ENCODE measurements around the gene TRIM34.
A peak's percentile ranks its signal among the peaks of the same experiment; 100 is the strongest.
"Not testable (repeated sequence)": the region's sequence is repeated elsewhere in the genome, so short reads cannot be mapped to it uniquely, and the experiment has no call there.

TRIM34 gene, protein sequence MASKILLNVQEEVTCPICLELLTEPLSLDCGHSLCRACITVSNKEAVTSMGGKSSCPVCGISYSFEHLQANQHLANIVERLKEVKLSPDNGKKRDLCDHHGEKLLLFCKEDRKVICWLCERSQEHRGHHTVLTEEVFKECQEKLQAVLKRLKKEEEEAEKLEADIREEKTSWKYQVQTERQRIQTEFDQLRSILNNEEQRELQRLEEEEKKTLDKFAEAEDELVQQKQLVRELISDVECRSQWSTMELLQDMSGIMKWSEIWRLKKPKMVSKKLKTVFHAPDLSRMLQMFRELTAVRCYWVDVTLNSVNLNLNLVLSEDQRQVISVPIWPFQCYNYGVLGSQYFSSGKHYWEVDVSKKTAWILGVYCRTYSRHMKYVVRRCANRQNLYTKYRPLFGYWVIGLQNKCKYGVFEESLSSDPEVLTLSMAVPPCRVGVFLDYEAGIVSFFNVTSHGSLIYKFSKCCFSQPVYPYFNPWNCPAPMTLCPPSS

DNA sequence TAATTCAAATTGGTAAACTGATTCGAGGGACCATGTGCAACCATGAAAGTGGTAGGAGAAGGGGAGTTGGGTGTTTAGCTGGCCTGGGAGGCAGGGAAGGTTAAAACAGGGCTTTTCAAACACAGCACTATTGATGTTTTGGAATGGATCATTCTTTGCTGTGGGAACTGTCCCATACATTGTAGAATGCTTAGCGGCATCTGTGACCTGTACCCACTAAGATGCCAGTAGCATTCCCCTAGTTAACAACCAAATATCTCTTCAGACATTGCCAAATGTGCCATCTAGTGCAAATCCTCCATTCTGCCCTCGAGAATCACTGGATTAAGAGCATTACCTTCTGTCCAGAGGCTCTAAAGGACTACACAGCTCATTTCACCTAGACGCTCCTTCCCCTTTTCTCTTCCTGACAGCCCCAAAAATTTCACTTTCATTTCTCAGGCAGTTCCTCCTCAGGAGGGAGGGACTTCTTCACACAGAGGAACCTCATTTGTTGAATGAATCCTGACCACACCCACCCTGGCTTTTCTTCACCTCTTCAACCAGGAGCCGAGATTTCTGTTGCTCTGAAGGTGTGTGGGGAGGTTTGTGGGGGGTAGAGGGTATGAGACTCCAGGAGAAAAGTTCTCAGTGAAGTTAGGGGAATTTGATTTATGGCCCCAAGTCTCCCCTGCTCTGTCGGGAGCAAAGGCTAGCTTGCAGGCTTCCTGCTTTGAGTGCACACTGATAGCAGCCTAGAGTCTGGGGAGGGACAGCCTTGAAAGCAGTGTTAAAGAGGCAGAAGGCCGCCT is at the start of gene TRIM34:
TSS of gene TRIM34 (plus strand) at position 513 of the 791 bp plus-strand sequence. CDS start 7,331 bp downstream, outside the sequence.
- DNase-seq (ENCODE audit: low read depth): peak; percentile 47

DNA sequence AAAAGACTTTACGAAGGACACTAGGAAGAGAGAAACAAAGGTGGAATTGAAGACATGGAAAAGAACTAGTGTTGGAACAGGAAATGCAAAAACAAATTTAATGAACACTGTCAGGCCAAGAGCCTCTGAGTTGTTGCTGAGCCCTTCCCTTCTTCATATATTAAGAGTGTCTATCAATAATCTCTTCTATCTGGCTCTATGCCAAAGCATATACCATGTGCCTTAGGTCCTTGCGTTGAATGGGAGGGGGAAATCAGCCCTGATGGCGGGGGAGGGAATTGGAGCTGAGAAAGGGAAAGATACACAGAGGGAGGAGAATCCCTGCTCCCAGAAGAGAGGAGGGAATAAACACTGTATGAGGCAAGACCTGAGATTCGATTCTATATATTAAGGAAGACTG is 49.6 kb upstream of the TRIM34 start:
- DNase-seq (ENCODE audit: low read depth): no peak

DNA sequence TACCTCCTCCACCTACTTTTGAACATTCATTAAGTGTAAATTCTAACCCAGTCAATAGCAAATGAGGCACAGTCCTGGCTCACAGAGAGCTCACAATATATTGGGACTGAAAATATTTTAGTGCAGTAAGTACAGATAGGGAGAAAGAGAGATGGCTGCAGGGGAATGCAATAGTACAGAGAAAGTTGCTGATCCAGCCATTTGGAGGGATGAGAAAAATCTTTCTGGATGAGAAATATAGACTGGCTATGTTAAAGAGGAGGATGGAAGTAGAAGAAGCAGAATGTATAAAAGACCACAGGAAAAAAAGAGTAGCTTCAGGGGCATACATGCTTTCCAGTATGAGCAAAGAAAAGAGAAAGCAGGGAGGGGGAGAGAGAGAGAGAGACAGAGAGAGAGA is 47.7 kb upstream of the TRIM34 start:
- no peak for DNase-seq (ENCODE audit: low read depth)

DNA sequence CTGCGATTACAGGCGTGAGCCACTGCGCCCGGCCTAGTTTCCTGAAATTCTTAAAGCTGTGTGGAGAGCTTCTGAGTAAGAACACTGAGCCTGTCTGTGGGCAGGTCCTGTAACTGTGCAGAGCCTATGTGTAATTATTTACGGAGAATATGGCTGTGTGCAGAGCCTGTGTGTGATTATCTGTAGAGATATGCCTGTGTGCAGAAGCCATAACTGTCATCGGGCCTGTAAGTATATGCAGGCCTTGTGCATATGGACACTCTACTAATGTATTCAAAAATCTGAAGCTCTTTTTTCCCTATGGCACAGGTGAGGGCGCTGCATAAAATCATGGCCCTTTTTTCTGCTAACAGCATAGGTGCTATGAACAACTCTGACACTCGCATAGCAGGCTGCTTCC is 44.2 kb upstream of the TRIM34 start, which contains the start of gene OR52B6:
TSS of gene OR52B6 (plus strand) at position 301 of the 400 bp plus-strand sequence. CDS start at position 301, 0 bp downstream.
- no peak for DNase-seq (ENCODE audit: low read depth)

DNA sequence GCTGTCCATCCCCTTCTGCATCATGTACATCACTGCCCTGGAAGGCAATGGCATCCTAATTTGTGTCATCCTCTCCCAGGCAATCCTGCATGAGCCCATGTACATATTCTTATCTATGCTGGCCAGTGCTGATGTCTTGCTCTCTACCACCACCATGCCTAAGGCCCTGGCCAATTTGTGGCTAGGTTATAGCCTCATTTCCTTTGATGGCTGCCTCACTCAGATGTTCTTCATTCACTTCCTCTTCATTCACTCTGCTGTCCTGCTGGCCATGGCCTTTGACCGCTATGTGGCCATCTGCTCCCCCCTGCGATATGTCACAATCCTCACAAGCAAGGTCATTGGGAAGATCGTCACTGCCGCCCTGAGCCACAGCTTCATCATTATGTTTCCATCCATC is 43.8 kb upstream of the TRIM34 start:
- no peak for DNase-seq (ENCODE audit: low read depth)

DNA sequence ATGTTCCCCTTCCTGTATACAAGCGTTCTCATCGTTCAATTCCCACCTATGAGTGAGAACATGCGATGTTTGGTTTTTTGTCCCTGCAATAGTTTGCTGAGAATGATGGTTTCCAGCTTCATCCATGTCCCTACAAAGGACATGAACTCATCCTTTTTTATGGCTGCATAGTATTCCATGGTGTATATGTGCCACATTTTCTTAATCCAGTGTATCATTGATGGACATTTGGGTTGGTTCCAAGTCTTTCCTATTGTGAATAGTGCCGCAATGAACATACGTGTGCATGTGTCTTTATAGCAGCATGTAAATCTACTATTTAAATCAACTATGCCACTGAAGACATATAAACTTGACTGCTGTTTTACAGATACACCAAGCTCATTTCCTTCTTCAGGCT is 40.3 kb upstream of the TRIM34 start:
- DNase-seq (ENCODE audit: low read depth): not testable (repeated sequence)

DNA sequence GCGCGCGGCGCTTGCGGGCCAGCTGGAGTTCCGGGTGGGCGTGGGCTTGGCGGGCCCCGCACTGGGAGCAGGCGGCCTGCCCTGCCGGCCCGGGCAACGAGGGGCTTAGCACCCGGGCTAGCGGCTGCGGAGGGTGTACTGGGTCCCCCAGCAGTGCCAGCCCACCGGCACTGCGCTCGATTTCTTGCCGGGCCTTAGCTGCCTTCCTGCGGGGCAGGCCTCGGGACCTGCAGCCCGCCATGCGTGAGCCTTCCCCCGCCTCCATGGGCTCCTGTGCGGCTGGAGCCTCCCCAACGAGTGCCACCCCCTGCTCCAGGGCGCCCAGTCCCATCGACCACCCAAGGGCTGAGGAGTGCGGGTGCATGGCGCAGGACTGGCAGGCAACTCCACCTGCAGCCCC is 34.9 kb upstream of the TRIM34 start:
- DNase-seq (ENCODE audit: low read depth): not testable (repeated sequence)

DNA sequence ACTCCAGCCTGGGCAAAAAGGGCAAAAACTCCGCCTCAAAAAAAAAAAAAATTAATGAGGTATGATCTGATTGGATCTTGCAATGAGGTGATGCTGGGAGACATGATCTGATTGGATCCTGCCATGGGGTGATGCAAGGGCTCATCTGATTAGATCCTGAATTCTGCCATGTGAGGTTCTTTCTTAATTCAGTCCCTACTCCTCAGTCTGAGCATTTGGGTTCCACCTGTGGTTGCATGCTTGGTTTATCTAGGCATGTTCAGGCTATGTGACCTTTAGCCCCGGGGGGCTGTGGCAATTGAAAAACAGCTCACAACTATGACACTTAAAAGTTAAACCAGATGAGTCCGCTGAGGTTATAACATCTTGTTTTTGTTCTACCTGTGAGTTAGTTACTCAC is 33.2 kb upstream of the TRIM34 start:
- no peak for DNase-seq (ENCODE audit: low read depth)

DNA sequence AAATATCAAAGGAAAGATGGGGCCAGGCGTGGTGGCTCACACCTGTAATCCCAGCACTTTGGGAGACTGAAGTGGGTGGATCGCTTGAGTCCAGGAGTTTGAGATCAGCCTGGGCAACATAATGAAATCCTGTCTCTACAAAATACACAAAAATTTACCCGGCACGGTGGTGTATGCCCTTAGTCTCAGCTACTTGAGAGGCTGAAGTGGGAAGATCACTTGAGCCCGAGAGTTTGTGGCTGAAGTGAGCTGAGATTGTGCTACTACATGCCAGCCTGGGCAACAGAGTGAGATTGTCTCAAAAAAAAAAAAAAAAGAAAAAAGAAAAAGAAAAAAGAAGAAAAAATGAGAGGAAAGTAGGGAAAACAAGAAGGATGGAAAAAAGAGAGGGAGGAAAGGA is 32.2 kb upstream of the TRIM34 start:
- no peak for DNase-seq (ENCODE audit: low read depth)

DNA sequence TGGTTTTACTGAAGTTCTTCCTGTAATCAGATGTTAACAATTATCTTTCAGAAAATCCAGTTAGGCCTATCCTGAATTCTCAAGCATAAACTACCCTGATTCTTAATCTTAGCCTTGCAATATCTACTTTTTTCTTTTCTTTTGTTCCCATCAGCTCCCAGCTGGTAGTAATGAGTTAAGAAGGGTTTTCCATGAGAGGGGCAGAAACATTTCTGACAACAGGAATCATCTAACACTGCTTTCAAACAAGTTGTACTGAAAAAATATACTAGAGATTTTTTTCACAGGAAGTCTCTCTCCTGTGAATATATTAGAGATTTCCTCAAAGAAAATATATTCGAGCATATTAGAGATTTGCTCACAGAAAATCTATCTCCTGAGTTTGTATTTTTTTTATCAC is 31.7 kb upstream of the TRIM34 start:
- no peak for DNase-seq (ENCODE audit: low read depth)

DNA sequence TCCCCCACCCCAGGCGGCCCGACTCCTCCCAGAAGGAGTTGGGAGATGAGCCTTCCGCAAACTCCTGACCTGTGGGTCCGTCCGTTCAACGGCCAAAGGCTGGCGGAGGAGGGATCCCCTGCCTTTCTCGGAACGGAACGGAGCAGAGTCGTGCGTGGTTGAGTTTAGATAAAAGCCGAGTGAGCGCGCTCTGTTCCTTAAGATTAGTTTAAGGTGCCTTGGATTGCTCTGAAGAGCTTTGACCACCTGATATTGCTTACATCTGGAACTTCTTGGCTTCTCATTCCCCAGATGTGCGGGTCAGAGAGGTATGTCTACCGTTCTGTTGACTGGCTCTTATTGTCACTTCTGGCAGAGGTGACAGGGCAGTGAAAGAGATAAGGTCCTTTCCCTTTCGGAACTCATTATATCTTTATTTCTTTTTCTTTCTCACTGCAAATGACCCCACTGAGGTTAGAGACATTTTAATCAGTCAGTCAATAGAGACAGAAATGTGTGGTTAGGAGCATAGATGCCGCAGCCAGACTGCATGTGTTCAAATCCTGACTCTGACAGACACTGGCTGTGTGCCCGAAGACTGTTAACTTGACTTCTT is 28.1 kb upstream of the TRIM34 start, which contains the start of gene TRIM6:
TSS of gene TRIM6 (plus strand) at position 31 of the 595 bp plus-strand sequence. CDS start at position 292, 261 bp downstream.
- no peak for DNase-seq (ENCODE audit: low read depth)

DNA sequence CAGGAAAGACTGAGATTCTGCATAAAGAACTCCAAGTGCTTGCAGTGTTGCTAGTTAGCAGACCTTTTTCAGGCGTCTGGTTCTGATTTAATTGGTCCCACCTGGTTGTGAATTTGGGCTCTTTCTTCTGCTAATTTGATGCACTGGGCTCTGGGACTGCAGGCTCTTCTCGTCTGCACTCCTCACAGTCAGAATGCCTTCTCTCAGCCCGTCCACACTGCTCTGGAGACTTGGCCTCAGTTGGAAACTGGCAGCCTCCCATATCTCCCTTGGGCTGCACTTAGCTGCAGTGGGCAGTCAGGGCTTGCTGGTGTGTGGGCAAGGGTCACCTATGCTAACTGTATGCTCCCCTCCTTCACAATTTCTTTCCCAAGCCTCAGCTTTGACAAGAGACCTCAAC is 26.8 kb upstream of the TRIM34 start:
- no peak for DNase-seq (ENCODE audit: low read depth)

DNA sequence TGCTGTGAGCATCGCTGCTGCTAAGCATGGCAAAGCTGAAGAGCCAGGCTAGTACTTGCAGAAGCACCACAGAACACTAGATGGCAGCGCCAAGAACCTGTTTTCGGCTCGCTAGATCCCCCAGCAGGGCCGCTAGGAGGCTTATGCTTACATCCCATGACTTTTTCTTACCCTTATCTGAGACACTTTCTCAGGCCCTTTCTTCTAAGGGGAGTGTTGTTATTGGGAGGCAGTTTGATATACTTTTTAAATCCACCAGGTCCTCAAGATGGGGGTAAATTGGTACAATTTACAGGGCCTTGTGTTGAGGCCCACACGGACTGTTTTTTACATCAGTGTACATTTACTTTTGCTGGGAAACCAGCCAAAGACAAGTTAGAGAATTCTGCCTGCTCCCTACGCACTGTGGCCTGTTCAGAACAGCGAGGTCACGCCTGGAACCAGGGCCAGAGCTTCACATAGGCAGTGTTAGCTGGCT is 24.4 kb upstream of the TRIM34 start:
- DNase-seq (ENCODE audit: low read depth): peak; percentile 38

DNA sequence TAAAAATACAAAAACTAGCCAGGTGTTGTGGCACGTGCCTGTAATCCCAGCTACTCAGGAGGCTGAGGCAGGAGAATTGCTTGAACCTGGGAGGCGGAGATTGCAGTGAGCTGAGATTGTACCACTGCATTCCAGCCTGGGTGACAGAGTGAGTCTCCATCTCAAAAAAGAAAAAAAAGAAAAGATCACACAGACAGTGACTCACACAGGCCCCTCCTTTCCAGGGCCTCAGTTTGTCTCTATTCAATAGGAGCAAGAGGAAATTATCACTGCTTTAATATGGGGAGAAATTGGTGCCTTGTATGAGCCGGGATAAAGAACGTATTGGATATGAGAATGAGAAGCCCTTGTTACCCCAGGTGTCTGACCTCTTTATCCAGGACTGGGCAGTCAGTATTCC is 22.0 kb upstream of the TRIM34 start:
- DNase-seq (ENCODE audit: low read depth): not testable (repeated sequence)

DNA sequence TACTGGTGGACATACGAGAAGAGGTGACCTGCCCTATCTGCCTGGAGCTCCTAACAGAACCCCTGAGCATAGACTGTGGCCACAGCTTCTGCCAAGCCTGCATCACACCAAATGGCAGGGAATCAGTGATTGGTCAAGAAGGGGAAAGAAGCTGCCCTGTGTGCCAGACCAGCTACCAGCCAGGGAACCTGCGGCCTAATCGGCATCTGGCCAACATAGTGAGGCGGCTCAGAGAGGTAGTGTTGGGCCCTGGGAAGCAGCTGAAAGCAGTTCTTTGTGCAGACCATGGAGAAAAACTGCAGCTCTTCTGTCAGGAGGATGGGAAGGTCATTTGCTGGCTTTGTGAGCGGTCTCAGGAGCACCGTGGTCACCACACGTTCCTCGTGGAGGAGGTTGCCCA is 21.5 kb upstream of the TRIM34 start:
- DNase-seq (ENCODE audit: low read depth): no peak

DNA sequence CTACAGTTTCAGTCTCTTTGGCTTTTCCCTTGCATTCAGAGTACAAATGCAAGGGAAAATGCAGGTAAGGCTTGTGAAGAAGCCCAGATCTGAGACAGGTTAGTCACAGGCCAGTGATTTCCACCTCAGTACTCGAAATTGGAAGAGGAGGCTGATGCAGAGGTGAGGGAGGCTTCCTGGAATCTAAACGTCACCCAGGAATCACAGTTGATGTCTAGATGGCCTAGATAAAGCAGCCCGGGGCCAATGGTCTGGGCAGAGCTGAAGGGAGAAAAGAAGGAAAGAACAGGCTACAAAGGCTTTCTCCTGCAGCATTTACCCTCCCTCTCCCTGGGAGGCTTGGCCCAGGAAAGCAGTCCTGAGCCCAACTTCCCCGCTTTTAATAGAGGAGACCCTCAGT is 19.9 kb upstream of the TRIM34 start:
- DNase-seq (ENCODE audit: low read depth): no peak

DNA sequence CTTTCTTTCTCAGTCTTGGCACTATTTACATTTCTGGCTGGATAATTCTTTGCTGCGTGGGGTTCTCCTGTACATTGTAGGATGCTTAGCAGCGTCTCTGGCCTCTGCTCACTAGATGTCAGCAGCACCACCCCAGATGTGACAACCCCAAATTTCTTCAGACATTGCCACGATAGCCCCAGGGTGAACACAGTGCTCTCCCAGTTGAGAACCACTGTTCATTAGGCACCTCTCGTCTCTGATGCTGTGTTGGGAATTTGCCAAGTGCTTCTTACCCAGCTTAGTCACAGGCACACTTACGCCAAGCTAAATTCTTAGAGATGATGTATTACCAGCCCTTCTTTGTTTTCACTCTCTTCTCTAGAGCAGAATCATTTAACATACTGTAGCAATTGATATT is 19.0 kb upstream of the TRIM34 start:
- no peak for DNase-seq (ENCODE audit: low read depth)

DNA sequence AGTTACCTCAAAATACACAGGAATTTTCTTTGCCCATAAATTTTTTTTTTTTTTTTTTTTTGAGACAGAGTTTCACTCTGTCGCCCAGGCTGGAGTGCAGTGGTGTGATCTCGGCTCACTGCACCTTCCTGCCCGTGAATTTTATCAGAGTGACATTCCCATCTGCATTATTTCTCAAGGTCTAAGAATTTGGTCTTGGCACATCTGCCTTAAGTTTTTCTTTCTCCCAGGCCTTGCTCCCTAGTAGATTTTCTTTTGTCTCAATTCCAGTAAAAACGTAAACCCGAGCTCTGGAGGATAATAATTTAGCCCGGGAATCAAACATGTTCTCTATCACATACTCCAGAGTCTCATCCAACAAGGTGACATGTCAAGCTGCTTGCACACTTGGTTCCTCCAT is 16.0 kb upstream of the TRIM34 start:
- DNase-seq (ENCODE audit: low read depth): no peak

DNA sequence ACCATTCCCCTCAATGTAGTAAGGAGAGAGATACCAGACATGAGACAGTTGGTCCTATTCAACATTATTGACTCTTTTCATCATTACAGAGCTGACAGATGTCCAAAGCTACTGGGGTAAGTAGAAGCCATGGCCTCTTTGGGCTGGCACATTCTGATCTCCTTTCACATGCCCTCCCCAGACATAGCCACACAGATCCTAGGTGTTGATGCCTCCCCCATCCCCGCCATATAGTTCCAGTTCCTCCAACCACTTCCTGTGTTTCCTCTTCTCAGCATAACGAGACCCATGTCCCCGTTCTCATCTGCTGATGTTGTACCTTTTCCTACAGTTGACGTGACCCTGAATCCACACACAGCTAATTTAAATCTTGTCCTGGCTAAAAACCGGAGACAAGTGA is 14.4 kb upstream of the TRIM34 start:
- no peak for DNase-seq (ENCODE audit: low read depth)

DNA sequence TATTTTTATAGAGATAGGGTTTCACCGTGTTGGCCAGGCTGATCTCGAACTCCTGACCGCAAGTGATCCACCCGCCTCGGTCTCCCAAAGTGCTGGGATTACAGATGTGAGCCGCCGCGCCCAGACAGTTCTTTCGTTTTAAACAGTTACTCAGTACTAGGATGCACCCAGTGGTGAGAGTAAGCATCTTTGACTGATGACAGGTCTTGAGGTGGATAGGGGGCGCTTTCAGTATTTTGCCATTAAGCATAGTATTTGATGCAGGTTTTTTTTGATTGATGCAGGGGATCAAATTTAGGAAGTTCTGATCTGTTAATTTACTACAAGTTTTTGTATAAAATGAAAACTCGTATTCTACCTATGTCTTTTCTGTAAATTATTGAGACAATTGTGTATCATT is 13.2 kb upstream of the TRIM34 start:
- DNase-seq (ENCODE audit: low read depth): no peak

DNA sequence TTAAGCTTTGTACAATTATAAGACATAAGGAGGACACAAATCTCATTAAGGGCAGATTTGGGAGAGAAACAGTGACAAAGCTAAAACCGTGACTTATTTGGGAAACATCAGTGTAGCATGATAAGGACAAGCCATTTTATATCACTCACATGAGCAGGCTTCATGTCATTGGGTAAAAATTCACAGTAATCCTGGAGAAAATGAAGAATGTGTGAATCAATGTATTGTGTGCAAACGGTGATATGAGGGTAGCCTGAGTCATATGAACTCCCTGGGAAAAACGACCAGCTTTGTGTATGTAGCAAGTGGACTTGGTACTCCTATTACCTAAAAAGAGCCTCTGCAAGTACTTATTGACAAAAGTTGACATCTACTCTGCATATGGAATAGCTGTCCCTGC is 6.0 kb upstream of the TRIM34 start:
- DNase-seq (ENCODE audit: low read depth): no peak
